DMS153 treated with DMSO at 0.1 percent for 48 hours (cell line): Measurements from ENCODE around the gene TMEM255B.
A peak's percentile ranks its signal among the peaks of the same experiment; 100 is the strongest.
"Not testable (repeated sequence)": the region's sequence is repeated elsewhere in the genome, so short reads cannot be mapped to it uniquely, and the experiment has no call there.

Experiments used
- DNase-seq: peaks from one replicate; lab custom pipeline; 2025; ENCODE audit not compliant: unreplicated experiment; lab: John Stamatoyannopoulos, UW

The TMEM255B gene

DNA sequence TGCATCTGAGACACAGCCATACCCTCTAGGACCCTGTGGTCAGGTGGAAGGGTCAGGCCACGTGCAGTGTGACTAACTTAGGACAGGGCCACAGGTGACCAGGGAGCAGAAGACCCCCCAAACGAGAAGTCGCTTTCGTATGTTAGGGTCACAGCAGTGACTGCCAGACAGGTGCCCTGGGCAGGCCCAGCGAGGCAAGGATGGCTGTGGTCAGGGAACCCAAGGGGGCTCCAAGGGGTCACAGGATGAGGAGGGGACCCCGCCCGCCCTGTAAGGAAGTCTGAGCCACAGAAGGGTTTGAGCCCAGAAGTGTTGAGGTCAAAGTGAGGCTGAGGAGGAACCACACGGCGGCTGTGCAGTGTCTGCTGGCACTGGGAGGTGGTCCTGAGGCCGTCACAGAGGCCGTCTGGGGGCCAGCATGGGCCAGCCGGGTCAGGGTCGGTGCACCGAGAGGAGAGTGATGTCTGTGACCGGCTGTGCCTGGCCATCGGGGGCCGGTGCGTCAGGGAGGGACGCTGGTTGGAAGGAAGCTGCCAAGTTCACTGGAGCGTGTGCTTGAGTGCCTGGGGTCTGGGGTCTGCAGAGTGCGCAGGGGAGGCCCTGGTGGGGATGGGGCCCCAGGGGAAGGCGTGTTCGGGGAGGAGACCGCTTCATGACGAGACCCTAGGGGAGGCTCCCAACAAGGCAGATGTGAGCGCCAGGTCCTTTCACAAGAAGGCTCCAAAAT lies 24.8 kb upstream of the TMEM255B start:
- no peak for DNase-seq

GRCh38 chr13:113734826-113735125 lies 24.2 kb upstream of the TMEM255B start:
- no peak for DNase-seq

DNA sequence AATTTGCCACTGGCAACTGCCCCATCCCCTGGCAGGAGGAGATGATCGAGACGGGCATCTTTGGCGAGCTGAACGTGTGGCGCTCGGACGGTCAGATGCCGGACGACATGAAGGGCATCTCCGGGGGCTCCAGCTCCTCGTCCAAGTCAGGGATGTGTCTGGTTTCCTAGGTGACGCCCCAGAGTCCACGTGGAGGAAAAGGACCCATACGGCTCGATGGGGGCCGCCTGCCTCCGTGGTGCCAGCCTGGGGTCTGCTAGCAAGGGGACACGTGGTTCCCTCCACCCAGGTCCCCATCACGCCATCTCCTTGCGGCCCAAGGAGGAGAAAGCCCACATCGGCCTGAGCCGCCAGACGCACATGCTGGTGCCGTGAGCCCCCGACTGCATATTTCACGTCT lies 23.8 kb upstream of the TMEM255B start:
- no peak for DNase-seq

GRCh38 chr13:113735750-113736149 lies 23.3 kb upstream of the TMEM255B start:
- DNase-seq, result no peak

DNA sequence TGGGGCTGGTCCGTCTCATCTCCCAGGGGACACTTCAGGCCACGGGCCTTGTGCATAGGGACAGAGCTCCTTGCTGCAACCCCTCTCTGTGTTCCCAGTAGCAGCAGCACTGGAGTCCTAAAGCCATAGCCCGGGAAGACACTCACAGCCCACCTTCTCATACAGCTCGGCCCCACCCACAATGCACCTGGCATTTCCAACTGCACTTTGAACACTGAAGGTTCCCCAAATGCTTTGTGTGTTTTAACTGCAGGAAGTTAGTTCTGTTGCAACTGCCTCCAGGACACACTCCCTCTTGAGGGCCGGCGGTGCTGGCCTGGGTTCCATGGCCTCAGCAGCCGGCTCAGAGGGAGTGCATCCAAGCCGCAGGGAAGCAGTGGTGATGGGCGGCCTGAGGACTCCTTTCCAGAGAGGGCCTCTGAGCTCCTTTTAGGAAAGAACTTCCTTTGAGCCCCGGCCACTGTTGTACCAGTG lies 22.7 kb upstream of the TMEM255B start:
- no peak for DNase-seq

DNA sequence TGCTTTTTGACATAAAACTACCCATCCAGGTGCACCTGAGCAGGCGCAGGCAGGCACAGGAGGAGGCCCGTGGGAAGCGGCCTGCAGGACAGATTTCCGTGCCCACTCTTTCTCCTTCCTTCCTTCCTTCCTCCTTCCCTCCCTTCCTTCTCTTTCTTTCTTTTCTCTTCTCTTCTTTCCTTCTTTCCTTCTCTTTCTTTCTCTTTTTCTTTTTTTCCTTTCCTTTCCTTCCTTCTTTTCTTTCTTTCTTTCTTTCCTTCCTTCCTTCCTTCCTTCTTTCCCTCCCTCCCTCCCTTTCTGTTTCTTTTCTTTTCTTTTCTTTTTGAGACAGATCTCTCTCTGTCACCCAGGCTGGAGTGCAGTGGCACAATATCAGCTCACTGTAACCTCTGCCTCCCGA lies 21.2 kb upstream of the TMEM255B start:
- DNase-seq, result no peak

- no peak for DNase-seq
Observed at GRCh38 chr13:113739527-113740285, 19.3 kb upstream of the TMEM255B start.

GRCh38 chr13:113740286-113740556 lies 18.8 kb upstream of the TMEM255B start:
- DNase-seq, result no peak

- DNase-seq, result no peak
Observed at GRCh38 chr13:113740661-113741060, 18.4 kb upstream of the TMEM255B start.

DNA sequence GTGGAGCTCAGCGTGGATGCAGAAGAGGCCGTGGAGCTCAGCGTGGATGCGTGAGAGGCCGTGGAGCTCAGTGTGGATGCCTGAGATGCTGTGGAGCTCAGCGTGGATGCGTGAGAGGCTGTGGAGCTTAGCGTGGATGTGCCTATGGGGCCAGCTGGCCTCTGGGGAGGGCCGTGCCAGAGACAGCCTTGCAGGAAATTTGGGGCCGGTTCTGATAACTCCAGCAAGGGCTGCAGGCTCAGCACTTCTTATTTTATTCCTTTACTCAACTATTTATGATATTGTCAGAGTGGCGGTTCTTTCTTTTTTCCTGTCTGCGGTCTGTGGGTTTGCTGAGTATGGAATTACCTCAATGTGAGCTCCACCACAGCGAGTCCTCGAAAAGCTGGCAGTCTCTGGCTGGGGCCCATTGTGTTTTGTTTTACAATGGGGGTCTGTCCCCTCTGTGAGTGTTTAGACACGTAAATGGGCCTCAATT lies 17.8 kb upstream of the TMEM255B start:
- no peak for DNase-seq

- DNase-seq, result peak; percentile 57
Observed at GRCh38 chr13:113742000-113742441, 17.0 kb upstream of the TMEM255B start.

DNA sequence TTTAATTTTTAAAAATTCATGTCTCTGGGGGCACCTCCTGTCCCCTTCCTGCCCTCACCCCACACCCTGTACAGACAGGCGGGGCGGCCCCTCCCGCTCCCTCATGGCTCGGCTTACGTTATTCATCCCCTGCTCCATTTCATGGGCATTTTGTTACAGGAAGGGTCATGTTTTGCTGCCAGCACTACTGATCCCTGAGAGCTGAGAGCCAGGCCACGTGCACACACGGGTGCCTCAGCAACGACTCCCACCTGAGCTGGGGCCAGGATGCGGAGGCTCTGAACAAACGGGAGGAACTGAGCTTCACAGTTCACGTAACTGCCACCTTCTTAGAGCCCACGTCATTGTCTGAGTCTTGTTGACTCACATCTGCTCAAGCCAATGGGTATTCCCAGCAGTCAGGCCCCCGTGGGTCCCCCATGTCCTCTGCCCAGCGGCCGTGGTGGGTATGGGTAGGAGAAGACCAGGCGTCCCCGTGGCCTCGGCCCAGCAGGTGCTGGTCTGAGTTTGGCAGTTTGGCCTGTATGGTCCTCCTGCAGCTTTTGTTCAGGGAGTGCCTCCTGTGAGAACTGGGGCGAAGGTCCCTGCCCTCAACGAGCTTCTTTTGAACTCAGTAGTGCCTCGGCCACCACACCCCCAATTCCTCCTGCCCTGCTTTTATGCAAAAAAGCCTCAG lies 16.4 kb upstream of the TMEM255B start:
- no peak for DNase-seq

DNA sequence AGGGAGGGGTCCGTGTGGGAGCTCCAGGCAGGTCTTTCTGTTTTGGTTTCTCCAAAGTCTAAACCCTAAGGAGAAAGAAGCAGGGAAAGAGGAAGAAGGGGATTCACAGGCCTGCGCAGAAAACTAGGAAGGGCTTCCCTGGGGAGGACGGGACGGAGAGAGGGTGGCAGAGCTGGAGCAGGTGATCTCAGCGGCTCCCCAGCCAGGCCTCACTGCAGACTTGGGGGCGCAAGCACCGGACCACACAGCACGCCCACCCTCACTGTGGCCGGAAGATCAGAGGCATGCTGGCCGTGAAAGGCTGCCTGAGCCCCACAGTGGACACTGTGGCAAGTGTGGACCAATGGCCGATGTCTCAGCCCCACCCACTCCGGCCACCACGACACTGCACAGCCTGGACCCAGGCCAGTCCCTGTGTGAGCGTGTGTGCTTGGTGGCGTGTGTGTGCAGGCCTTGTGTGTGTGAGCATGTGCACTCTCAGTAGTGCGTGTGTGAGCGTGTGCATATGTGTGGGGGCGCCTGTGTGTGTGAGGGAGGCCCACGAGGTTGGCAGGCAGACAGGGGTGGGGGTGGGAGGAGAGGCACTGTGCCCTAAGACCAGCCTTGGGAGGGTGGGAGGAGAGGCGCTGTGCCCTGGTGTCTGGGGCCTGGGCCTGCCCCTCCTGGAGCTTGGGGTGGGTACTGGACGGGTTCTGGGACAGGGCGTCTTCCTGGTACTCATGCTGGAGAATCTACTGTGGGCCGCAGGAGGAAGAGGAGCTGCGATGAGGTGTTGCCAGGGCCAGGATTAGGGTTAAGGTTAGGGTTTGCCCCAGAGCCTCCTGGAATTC lies 15.4 kb upstream of the TMEM255B start:
- DNase-seq, result no peak

GRCh38 chr13:113744197-113745000 lies 14.6 kb upstream of the TMEM255B start:
- no peak for DNase-seq

DNA sequence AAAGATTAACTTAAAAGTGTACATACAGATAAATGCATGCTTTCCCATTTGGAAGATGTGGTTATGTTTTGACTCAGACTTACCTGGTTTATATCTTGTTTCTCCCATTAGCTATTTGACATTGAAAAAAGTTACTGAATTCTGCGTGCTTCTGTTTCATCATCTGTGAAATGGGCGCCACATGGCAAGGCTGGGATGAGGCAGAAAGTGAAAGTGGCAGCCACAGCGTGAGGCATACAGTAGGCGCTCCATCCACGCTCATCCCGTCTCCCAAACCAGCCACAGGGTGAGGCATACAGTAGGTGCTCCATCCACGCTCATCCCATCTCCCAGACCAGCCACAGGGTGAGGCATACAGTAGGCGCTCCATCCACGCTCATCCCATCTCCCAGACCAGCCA lies 14.0 kb upstream of the TMEM255B start:
- no peak for DNase-seq

GRCh38 chr13:113745500-113746142 lies 13.4 kb upstream of the TMEM255B start:
- DNase-seq, result not testable (repeated sequence)

DNA sequence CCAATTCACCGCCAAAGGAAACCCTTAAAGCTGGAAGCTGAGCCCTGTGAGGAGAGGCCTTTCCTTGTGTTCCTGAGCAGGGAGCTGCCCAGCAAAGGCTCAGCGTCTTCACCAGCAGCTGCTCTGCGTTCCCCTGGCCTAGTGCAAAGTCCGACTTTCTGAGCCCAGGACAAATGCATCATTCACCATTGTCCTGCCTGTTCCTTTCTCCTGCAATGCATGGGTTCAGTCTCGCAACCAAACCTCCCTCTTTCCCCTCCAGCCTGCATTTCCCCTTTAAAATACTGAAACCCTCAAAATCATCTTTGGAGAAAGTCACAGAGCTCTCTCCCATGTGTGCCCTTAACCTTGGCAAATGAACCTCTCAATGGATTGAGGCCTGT lies 12.9 kb upstream of the TMEM255B start:
- DNase-seq, result no peak

- no peak for DNase-seq
Observed at GRCh38 chr13:113746671-113747070, 12.4 kb upstream of the TMEM255B start.

- no peak for DNase-seq
Observed at GRCh38 chr13:113747291-113747833, 11.7 kb upstream of the TMEM255B start.
